ENCODE data around the gene FRMD1. TPM values are rescaled to one million over a fixed set of nuclear protein-coding genes. Genes with fewer than 3 reads are reported as not detected.

FRMD1 gene
- total RNA-seq, 1 experiment from 2014 or later: not detected

DNA sequence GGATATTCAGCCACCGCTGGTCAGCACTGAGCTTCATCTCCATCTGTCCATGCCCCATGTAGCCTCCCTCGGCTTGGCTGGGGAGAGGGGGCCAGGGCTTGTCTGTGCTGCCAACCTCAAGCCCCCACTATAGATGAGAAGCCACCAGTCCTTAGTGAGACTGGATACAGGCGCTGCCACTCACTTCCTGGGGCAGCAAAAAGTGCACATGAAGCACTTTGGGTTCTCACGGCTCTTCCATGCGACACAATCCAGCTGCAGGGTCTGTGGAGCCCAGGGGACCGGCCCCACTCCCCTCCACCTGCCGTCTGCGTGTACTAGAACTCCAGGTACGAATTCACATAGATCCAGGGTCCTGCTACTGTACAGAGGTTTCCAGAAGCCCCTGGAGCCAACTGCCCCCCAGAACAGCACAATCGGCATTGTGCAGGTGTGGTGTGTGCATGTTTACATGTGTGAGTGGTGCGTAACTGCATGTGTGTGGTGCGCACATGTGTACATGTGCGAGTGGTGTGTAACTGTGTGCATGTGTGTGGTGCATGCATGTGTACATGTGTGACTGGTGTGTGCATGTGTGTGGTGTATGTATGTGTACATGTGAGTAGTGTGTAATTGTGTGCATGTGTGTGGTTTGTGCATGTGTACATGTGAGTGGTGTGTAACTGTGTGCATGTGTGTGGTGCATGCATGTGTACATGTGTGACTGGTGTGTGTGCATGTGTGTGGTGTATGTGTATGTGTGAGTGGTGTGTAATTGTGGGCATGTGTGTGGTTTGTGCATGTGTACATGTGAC lies 4.9 kb downstream of the FRMD1 start:
- Histone ChIP-seq H3K9ac (ENCODE audit: low read length) (no peak overlapping the region), H2AFZ (ENCODE audit: low read depth, low read length, poor library complexity, severe bottlenecking) (no peak overlapping the region), H3K27me3 (ENCODE audit: insufficient read depth, low read length) (no peaks in the 10 kb centered on the region), H4K20me1 (ENCODE audit: insufficient read depth) (no peaks in the 10 kb centered on the region), H3K9me3 (ENCODE audit: control insufficient read depth in 1 of 2, insufficient read depth in 1 of 2, low read depth in 1 of 2, low read length in 2 of 2) (no peaks in the 10 kb centered on the region), H3K4me1 (ENCODE audit: control insufficient read depth in 1 of 2, insufficient read depth in 2 of 2, low read length in 2 of 2) (no peaks in the 10 kb centered on the region), H3K79me2 (ENCODE audit: insufficient read depth, low read length) (no peaks in the 10 kb centered on the region), H3K27ac (ENCODE audit: low read depth, low read length) (no peak overlapping the region), H3K4me3 (replicated peaks in 1 of 2; ENCODE audit: low read depth in 1 of 2, low read length in 2 of 2) (no peak overlapping the region), H3K9me2 (ENCODE audit: insufficient read depth) (no peaks in the 10 kb centered on the region), H3K36me3 (ENCODE audit: control insufficient read depth in 1 of 2, insufficient read depth in 2 of 2, low read length in 2 of 2) (no peaks in the 10 kb centered on the region), H3K4me2 (ENCODE audit: low read length) (no peak overlapping the region)
- intact Hi-C loops (cut with micrococcal nuclease): loop anchor here (5.0 kb wide), 1 partner anchor 43 kb away; no protein-coding TSS in a partner anchor
- RAD21 ChIA-PET (ENCODE audit: low non-redundant PET in 1 of 2, low total read pairs in 2 of 2, uncharacterized antibody in 2 of 2, unreplicated experiment in 2 of 2): no interaction called here
- CTCF ChIA-PET: interaction anchor here (1.0 kb wide), 1 partner anchor 44 kb away, joined by 3 read pairs; no protein-coding TSS in a partner anchor
- ATAC-seq (no peak), DNase-seq (ENCODE audit: low read depth, low spot score) (no peak)
- no TSS peak for BruUV-seq (replicated peaks)
- TF ChIP-seq YY1 (IDR thresholded peaks at IDR 0.05; ENCODE audit: extremely low read depth, insufficient replicate concordance, low read depth, low read length): no peak
- no peak for TF ChIP-seq ZNF274 (IDR thresholded peaks at IDR 0.05; ENCODE audit: low read depth, low read length)
- TF ChIP-seq SP1 (IDR thresholded peaks at IDR 0.05; ENCODE audit: low read depth): no peak
- TF ChIP-seq ELF1 (IDR thresholded peaks at IDR 0.05; ENCODE audit: borderline replicate concordance, low read depth): no peak
- POLR2A ChIA-PET: no interaction called here

DNA sequence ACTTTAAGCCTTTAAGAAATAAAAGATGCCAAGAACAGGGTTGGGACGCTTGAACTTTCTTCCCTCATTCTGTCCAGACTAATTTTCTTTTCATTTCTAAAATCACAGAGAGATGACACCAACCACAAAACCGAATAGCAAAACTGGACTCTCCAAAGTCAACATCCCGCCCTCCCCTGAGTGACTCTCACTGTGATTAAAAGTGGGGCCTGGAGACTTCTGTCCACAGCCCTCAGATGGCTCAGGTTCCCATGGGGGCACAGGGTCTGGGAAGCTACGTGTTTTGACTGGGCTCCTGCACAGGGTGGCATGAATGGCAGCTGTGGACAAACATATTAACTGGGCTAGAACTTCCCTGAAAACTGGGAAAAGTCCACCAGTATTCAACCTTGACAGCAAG lies 6.3 kb downstream of the FRMD1 start:
- no peaks in the 10 kb centered on the region for H3K9me3 ChIP-seq (ENCODE audit: control insufficient read depth in 1 of 2, insufficient read depth in 1 of 2, low read depth in 1 of 2, low read length in 2 of 2)
- POLR2A ChIA-PET: no interaction called here
- TF ChIP-seq TCF7L2 (IDR thresholded peaks at IDR 0.05; ENCODE audit: borderline replicate concordance, extremely low read depth, insufficient read depth, insufficient read length): no peak
- H3K36me3 ChIP-seq (ENCODE audit: control insufficient read depth in 1 of 2, insufficient read depth in 2 of 2, low read length in 2 of 2): no peaks in the 10 kb centered on the region
- no peak overlapping the region for H2AFZ ChIP-seq (ENCODE audit: low read depth, low read length, poor library complexity, severe bottlenecking)
- intact Hi-C loops (cut with micrococcal nuclease): loop anchor here (5.0 kb wide), 1 partner anchor 45 kb away; no protein-coding TSS in a partner anchor
- no peaks in the 10 kb centered on the region for H3K79me2 ChIP-seq (ENCODE audit: insufficient read depth, low read length)
- H3K4me2 ChIP-seq (ENCODE audit: low read length): no peak overlapping the region
- RAD21 ChIA-PET (ENCODE audit: low non-redundant PET in 1 of 2, low total read pairs in 2 of 2, uncharacterized antibody in 2 of 2, unreplicated experiment in 2 of 2): no interaction called here
- no TSS peak for BruUV-seq (replicated peaks)
- ATAC-seq (no peak), DNase-seq (ENCODE audit: low read depth, low spot score) (no peak)
- no peaks in the 10 kb centered on the region for H3K9me2 ChIP-seq (ENCODE audit: insufficient read depth)
- no peaks in the 10 kb centered on the region for H4K20me1 ChIP-seq (ENCODE audit: insufficient read depth)
- H3K4me1 ChIP-seq (ENCODE audit: control insufficient read depth in 1 of 2, insufficient read depth in 2 of 2, low read length in 2 of 2): no peaks in the 10 kb centered on the region
- no peak overlapping the region for H3K9ac ChIP-seq (ENCODE audit: low read length)
- no peak overlapping the region for H3K4me3 ChIP-seq (replicated peaks in 1 of 2; ENCODE audit: low read depth in 1 of 2, low read length in 2 of 2)
- H3K27me3 ChIP-seq (ENCODE audit: insufficient read depth, low read length): no peaks in the 10 kb centered on the region
- CTCF ChIA-PET: no interaction called here
- H3K27ac ChIP-seq (ENCODE audit: low read depth, low read length): no peak overlapping the region

Data from HCT116 (cell line).